IPS DF 6.9 (cell line): Measurements from ENCODE around the gene RNF222.
"Not testable (repeated sequence)": the region's sequence is repeated elsewhere in the genome, so short reads cannot be mapped to it uniquely, and the experiment has no call there.

Experiments
- DNase-seq: peaks from one replicate; pipeline ENCODE4 v3.0.0-alpha.2; 2013; ENCODE audit warnings: low read depth, low spot score
- H3K27ac ChIP-seq: one replicate; pipeline ENCODE4 v1.5.1; 2013; ENCODE audit warnings: low read length, control low read depth
- H3K27me3 ChIP-seq: 2 replicates; pipeline ENCODE4 v1.6.1; 2013; ENCODE audit warnings: mild to moderate bottlenecking, low read length; ENCODE audit not compliant: control insufficient read depth, insufficient read depth
- H3K36me3 ChIP-seq: 2 replicates; pipeline ENCODE4 v1.6.1; 2013; ENCODE audit warnings: low read length; ENCODE audit not compliant: control insufficient read depth, insufficient read depth
- H3K4me1 ChIP-seq: 2 replicates; pipeline ENCODE4 v1.6.1; 2013; ENCODE audit warnings: low read length; ENCODE audit not compliant: control insufficient read depth, insufficient read depth
- H3K4me3 ChIP-seq: 2 replicates; pipeline ENCODE4 v1.5.1; 2013; ENCODE audit warnings: mild to moderate bottlenecking, low read length
- H3K9me3 ChIP-seq: 2 replicates; pipeline ENCODE4 v1.6.1; 2013; ENCODE audit warnings: low read length, inconsistent platforms; ENCODE audit not compliant: control insufficient read depth, insufficient read depth
- WGBS: extraction: QIAGEN DNeasy Blood & Tissue Kit; methylation state at CpG from one replicate; pipeline ENCODE4 v1.1.7; 2013; ENCODE audit warnings: mixed read lengths, missing lambda C conversion rate; ENCODE audit not compliant: insufficient read length, insufficient coverage; 5-methylcytosine and 5-hydroxymethylcytosine counted together

The RNF222 gene

DNA sequence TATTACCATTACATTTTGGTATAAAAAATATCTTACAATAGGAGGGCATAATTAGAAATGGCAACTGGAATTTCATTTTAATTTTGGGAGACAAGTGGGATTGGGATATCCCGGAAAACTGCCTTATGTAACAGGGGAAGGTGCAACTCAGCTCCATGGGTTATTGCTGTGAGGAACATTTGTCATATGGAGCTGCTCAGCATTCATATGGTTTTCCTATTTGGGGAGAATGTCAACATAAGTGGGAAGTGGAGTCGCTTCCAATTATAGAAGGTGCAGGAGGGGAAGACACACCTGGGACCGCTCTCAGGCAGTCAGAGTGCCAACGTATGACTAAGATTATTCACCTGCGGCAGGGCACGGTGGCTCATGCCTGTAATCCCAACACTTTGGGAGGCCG is 47.3 kb downstream of the RNF222 start:
- Histone ChIP-seq H3K4me3 (no peak overlapping the region), H3K9me3 (no peaks in the 10 kb centered on the region), H3K27ac (no peak overlapping the region), H3K4me1 (no peaks in the 10 kb centered on the region), H3K27me3 (no peaks in the 10 kb centered on the region), H3K36me3 (no peaks in the 10 kb centered on the region)
- no CpG with 5 or more reads among the region's 7 CpGs for WGBS
- DNase-seq: no peak

DNA sequence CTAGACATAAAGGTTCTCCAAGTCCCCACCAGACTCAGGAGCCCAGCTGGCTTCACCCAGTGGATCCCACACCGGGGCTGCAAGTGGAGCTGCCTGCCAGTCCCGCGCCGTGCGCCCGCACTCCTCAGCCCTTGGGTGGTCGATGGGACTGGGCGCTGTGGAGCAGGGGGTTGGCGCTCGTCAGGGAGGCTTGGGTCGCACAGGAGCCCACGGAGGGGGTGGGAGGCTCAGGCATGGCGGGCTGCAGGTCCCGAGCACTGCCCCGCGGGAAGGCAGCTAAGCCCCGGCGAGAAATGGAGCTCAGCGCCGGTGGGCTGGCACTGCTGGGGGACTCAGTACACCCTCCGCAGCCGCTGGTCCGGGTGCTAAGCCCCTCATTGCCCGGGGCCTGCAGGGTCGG is 50.6 kb downstream of the RNF222 start:
- not testable (repeated sequence) for DNase-seq, H3K4me1 ChIP-seq, H3K36me3 ChIP-seq, H3K4me3 ChIP-seq, H3K27ac ChIP-seq, H3K27me3 ChIP-seq, H3K9me3 ChIP-seq
- no CpG with 5 or more reads among the region's 25 CpGs for WGBS

DNA sequence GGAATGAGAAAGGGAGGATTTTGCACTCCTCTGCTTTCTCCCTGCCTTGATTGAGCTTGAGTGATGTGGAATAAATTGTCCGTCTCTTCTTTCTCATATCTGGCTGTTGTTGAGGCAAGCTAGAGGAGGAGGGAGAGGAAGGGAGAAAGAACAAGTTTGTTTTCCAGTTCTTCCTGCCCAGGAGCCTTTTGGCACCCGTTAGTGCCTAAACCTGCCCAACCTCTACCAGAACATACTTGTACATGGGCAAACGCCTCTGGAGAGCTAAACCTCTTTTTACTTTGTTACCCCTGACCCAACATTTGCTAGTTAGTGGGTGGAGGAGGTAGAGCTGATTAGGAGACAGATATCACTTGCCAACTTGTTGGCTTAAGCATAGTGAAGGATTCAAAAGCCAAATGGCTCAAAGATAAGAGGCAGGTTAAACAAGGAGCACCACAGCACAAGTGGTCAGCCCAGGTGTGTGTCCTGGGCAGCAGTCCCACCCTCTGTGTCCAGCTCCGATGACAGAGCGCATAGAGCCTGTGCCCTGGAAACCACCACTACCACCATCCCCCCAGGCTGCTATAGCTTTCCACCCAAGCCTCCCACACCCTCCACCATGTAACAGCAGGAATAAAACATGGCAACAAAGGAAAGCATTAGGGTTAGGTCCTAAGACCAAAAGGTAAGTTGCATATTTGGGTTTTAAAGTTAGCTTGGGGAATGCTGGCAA is 51.5 kb downstream of the RNF222 start:
- H3K4me1 ChIP-seq: no peaks in the 10 kb centered on the region
- no peaks in the 10 kb centered on the region for H3K36me3 ChIP-seq
- H3K4me3 ChIP-seq: no peak overlapping the region
- H3K9me3 ChIP-seq: no peaks in the 10 kb centered on the region
- no peaks in the 10 kb centered on the region for H3K27me3 ChIP-seq
- WGBS: no CpG with 5 or more reads among the region's 5 CpGs
- DNase-seq: no peak
- H3K27ac ChIP-seq: no peak overlapping the region

DNA sequence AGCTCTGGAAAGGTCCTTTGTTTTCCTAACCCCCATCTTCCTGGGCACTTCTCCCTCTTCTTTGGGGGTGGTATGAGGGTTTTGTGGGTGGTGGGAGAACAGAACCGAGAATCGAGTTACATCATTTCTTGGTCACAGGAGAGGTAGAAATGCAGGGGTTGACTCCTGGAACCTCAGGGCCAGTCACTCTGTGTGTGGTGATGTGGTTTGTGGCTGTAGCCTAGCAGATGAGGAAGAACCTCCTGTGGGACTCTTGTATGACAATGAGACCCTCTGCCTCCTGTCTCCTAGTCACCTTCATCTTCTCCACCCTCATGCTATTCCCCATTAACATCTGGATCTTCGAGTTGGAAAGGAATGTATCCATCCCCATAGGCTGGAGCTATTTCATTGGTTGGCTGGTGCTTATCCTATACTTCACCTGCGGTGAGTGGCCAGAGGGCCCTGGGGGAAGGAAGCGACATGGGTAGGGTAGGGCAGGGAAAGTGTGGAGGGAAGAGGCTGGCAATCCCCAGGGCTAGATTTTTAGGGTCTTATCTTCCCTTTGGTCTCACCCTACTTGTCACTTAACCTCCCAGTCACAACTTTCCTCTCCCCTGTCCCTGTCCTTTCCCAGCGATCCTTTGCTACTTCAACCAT is 52.5 kb downstream of the RNF222 start:
- no CpG with 5 or more reads among the region's 6 CpGs for WGBS
- Histone ChIP-seq H3K4me1 (no peaks in the 10 kb centered on the region), H3K27me3 (no peaks in the 10 kb centered on the region), H3K36me3 (no peaks in the 10 kb centered on the region), H3K27ac (no peak overlapping the region), H3K4me3 (no peak overlapping the region), H3K9me3 (no peaks in the 10 kb centered on the region)
- DNase-seq: no peak

- no peaks in the 10 kb centered on the region for H3K27me3 ChIP-seq
- H3K9me3 ChIP-seq: no peaks in the 10 kb centered on the region
- no CpG with 5 or more reads among the region's 4 CpGs for WGBS
- no peak for DNase-seq
- H3K4me3 ChIP-seq: no peak overlapping the region
- no peaks in the 10 kb centered on the region; the same call in 1 of the 2 replicates for H3K4me1 ChIP-seq
- no peak overlapping the region for H3K27ac ChIP-seq
- no peaks in the 10 kb centered on the region for H3K36me3 ChIP-seq
Measured at GRCh38 chr17:8341456-8341855, 56.2 kb downstream of the RNF222 start.
